ENCODE results near the gene PSTPIP2.

Gene PSTPIP2

GRCh38 chr18:46037512-46038305, 34.4 kb downstream of the PSTPIP2 start:
- no peak overlapping the region for H3K4me3 ChIP-seq (ENCODE audit: control insufficient read depth, low read depth, low read length)
- no peak for TF ChIP-seq CTCF (conservative IDR thresholded peaks at IDR 0.05; ENCODE audit: control insufficient read depth, insufficient read depth, low read depth, low read length)
- no peak for DNase-seq (ENCODE audit: low read depth)

- H3K4me3 ChIP-seq (ENCODE audit: control insufficient read depth, low read depth, low read length), result no peak overlapping the region
- DNase-seq (ENCODE audit: low read depth), result peak; percentile 34
- no peak for TF ChIP-seq CTCF (conservative IDR thresholded peaks at IDR 0.05; ENCODE audit: control insufficient read depth, insufficient read depth, low read depth, low read length)
Measured at GRCh38 chr18:46035696-46036680, 36.1 kb downstream of the PSTPIP2 start.

- DNase-seq (ENCODE audit: low read depth), result no peak
- no peak overlapping the region for H3K4me3 ChIP-seq (ENCODE audit: control insufficient read depth, low read depth, low read length)
- no peak for TF ChIP-seq CTCF (conservative IDR thresholded peaks at IDR 0.05; ENCODE audit: control insufficient read depth, insufficient read depth, low read depth, low read length)
Measured at GRCh38 chr18:46034230-46034629, 37.8 kb downstream of the PSTPIP2 start.

- H3K4me3 ChIP-seq (ENCODE audit: control insufficient read depth, low read depth, low read length), result no peak overlapping the region
- TF ChIP-seq CTCF (conservative IDR thresholded peaks at IDR 0.05; ENCODE audit: control insufficient read depth, insufficient read depth, low read depth, low read length), result no peak
- DNase-seq (ENCODE audit: low read depth), result no peak
Measured at GRCh38 chr18:46031741-46032140, 40.3 kb downstream of the PSTPIP2 start.

GRCh38 chr18:46028536-46028891, 43.5 kb downstream of the PSTPIP2 start:
- peak overlapping the region; percentile 48 for H3K4me3 ChIP-seq (ENCODE audit: control insufficient read depth, low read depth, low read length)
- DNase-seq (ENCODE audit: low read depth), result no peak
- TF ChIP-seq CTCF (conservative IDR thresholded peaks at IDR 0.05; ENCODE audit: control insufficient read depth, insufficient read depth, low read depth, low read length), result no peak

- no peak overlapping the region for H3K4me3 ChIP-seq (ENCODE audit: control insufficient read depth, low read depth, low read length)
- no peak for DNase-seq (ENCODE audit: low read depth)
Measured at GRCh38 chr18:46019936-46020335, 52.1 kb downstream of the PSTPIP2 start.

More at GRCh38 chr18:46019936-46020335, 52.1 kb downstream of the PSTPIP2 start:
- no peak for TF ChIP-seq CTCF (conservative IDR thresholded peaks at IDR 0.05; ENCODE audit: control insufficient read depth, insufficient read depth, low read depth, low read length)

All from fibroblast of mammary gland (primary cell).